ENCODE measurements around the gene SENP8.
A peak's percentile ranks its signal among the peaks of the same experiment; 100 is the strongest.

Gene SENP8

DNA sequence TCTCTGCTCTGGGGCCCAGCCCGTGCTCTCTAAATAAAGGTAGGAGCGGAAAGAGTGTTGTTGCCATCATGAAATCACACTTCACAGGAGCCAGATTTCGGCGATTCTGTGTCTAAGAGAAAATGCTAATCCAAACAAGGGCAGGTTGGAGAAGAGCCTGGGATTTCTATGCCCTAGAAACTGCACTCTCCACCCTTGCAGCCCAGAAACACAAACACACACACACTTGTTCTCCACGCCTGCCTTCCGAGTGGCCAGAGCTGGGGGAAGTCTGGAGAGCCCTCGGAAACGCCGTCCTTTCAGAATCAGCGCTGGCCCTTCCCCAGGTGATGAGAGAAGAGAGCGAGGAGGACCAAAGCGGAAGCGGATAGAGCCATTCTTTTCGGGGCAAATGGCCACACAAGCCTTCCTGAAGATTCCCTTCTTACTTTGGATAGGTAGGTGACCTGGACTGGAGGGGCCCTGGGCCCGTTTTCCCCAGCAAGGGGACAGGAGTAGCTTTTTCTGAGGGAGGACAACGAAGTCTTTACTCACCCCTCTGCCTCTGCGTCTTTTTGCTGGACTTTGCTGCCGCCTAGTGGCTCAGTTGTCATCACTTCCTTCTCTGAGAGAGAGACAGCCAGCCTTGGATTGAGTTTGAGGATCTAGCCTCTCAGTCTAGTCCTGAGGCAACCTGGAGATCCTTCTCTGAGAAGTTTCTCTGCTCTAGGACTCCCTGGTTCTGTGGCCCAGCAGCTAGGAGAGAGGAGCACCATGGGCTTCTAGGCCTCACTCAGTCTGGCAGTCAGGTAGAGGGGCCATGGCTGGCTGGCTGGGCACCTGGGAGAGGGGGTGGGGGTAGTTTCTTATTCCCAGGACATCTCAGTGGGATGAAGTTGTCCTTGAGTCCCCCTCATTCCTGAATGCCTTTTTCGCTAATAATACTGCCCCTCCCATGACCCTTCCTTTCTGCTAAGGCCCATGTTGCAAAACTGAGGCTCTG is 37.7 kb downstream of the SENP8 start:
- H3K9ac ChIP-seq: no peak overlapping the region
- H3K4me2 ChIP-seq: no peak overlapping the region
- H3K4me3 ChIP-seq (IDR thresholded peaks at IDR 0.05; ENCODE audit: insufficient read depth, low read depth, low read length): no peak overlapping the region
- no peaks in the 10 kb centered on the region for H3K79me2 ChIP-seq (ENCODE audit: insufficient read depth, low read depth)
- no peaks in the 10 kb centered on the region for H3K36me3 ChIP-seq (ENCODE audit: insufficient read depth)
- TF ChIP-seq, protein P1, sequence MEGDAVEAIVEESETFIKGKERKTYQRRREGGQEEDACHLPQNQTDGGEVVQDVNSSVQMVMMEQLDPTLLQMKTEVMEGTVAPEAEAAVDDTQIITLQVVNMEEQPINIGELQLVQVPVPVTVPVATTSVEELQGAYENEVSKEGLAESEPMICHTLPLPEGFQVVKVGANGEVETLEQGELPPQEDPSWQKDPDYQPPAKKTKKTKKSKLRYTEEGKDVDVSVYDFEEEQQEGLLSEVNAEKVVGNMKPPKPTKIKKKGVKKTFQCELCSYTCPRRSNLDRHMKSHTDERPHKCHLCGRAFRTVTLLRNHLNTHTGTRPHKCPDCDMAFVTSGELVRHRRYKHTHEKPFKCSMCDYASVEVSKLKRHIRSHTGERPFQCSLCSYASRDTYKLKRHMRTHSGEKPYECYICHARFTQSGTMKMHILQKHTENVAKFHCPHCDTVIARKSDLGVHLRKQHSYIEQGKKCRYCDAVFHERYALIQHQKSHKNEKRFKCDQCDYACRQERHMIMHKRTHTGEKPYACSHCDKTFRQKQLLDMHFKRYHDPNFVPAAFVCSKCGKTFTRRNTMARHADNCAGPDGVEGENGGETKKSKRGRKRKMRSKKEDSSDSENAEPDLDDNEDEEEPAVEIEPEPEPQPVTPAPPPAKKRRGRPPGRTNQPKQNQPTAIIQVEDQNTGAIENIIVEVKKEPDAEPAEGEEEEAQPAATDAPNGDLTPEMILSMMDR (conservative IDR thresholded peaks at IDR 0.05; ENCODE audit: low read depth, low read length): peak; percentile 91
- H3K4me1 ChIP-seq (ENCODE audit: low read depth, poor library complexity, severe bottlenecking): no peaks in the 10 kb centered on the region
- H2AFZ ChIP-seq (ENCODE audit: low read depth): peak overlapping the region; percentile 48
- H4K20me1 ChIP-seq (ENCODE audit: insufficient read depth): no peaks in the 10 kb centered on the region
- H3K27ac ChIP-seq: no peak overlapping the region
- H3K27me3 ChIP-seq (ENCODE audit: insufficient read depth, low read depth): no peaks in the 10 kb centered on the region

DNA sequence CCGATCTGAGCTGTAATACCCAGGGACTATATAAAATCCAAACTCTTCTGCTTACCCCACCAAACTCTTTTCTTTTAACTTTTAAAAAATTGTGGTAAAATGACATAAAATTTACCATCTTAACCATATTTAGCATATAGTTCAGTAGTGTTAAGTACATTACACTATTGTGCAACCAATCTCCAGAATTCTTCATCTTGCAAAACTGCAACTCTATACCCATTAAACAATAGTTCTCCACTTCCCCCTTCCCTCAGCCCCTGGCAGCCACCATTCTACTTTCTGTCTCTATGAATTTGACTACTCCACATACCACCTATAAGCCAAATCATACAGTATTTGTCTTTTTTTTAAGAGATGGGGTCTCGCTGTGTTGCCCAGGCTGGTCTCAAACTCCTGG is 38.7 kb downstream of the SENP8 start:
- H3K9ac ChIP-seq: no peak overlapping the region
- H3K27ac ChIP-seq: no peak overlapping the region
- TF ChIP-seq, protein P1 (conservative IDR thresholded peaks at IDR 0.05; ENCODE audit: low read depth, low read length): no peak
- no peak overlapping the region for H3K4me3 ChIP-seq (IDR thresholded peaks at IDR 0.05; ENCODE audit: insufficient read depth, low read depth, low read length)
- no peak overlapping the region for H2AFZ ChIP-seq (ENCODE audit: low read depth)
- H3K27me3 ChIP-seq (ENCODE audit: insufficient read depth, low read depth): no peaks in the 10 kb centered on the region
- no peaks in the 10 kb centered on the region for H3K4me1 ChIP-seq (ENCODE audit: low read depth, poor library complexity, severe bottlenecking)
- H4K20me1 ChIP-seq (ENCODE audit: insufficient read depth): no peaks in the 10 kb centered on the region
- no peaks in the 10 kb centered on the region for H3K79me2 ChIP-seq (ENCODE audit: insufficient read depth, low read depth)
- H3K4me2 ChIP-seq: no peak overlapping the region
- no peaks in the 10 kb centered on the region for H3K36me3 ChIP-seq (ENCODE audit: insufficient read depth)

DNA sequence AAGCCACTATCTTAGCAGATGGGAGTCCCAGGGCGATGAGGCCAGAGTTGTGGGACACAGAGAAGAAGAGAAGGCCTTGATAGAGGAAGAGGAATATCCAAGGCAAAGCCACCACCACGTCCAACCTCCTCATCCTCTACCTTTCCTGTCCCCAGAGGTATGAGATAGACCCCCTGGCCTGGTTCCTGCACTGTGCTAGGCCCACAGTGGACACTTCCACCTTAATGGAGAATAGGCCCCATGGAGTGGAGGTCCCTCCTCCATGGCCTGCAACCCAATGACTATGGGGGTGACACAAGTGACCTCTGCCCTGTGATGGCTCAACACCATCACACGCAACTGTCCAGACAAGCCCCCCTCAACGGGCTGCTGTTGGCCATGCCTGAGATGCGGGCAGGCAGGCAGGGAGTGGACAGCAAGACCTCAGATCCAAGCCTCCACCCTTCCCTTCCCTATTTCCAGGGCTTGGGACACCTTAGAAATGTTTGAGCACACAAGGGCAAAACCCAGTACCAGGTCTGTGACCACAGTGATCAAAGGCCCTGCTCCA is 42.6 kb downstream of the SENP8 start:
- H3K27ac ChIP-seq: no peak overlapping the region
- H3K79me2 ChIP-seq (ENCODE audit: insufficient read depth, low read depth): no peaks in the 10 kb centered on the region
- no peak overlapping the region for H3K4me3 ChIP-seq (IDR thresholded peaks at IDR 0.05; ENCODE audit: insufficient read depth, low read depth, low read length)
- H4K20me1 ChIP-seq (ENCODE audit: insufficient read depth): no peaks in the 10 kb centered on the region
- H3K4me1 ChIP-seq (ENCODE audit: low read depth, poor library complexity, severe bottlenecking): no peaks in the 10 kb centered on the region
- H2AFZ ChIP-seq (ENCODE audit: low read depth): no peak overlapping the region
- no peak overlapping the region for H3K4me2 ChIP-seq
- TF ChIP-seq, protein P1 (conservative IDR thresholded peaks at IDR 0.05; ENCODE audit: low read depth, low read length): no peak
- no peaks in the 10 kb centered on the region for H3K27me3 ChIP-seq (ENCODE audit: insufficient read depth, low read depth)
- H3K36me3 ChIP-seq (ENCODE audit: insufficient read depth): no peaks in the 10 kb centered on the region
- no peak overlapping the region for H3K9ac ChIP-seq

DNA sequence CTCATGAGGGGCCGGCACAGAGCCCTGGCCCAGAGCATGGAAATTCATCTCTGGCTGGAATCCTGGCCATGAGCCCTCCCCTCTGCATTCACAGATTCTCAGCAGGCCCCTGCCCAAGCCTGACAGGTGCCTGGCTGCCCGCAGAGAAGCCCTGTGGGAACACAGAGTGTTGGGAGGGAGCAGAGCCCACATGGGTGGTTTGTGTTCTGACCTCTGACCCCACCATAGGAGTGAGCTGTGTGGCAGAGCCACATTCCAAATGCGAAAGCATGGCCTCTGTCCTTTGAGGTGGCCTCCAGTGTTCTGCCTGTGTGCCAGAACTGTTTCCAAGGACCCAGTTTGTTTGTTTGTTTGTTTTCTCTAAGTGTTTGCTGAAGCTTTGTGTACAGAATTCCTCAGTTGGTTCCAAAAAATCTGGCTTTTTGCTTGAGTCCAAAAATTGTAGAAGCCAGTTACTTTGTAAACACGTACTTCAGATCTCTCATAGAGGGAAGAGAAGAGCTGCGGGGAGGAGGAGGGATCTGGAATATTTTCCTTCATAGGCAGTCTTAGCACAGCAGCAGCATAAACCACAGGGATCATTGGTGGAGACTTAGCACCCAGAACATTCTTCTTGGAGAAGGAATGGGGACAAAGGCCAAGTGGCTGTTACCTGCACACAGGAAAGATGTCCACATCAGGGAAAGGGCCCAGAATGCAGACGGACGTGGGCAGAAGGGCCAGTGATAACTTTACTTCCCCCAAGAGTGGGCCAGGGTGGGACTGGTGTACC is 43.3 kb downstream of the SENP8 start:
- TF ChIP-seq, protein P1 (conservative IDR thresholded peaks at IDR 0.05; ENCODE audit: low read depth, low read length): no peak
- Histone ChIP-seq H3K4me2 (no peak overlapping the region), H2AFZ (ENCODE audit: low read depth) (no peak overlapping the region), H3K36me3 (ENCODE audit: insufficient read depth) (no peaks in the 10 kb centered on the region), H3K4me3 (IDR thresholded peaks at IDR 0.05; ENCODE audit: insufficient read depth, low read depth, low read length) (no peak overlapping the region), H4K20me1 (ENCODE audit: insufficient read depth) (no peaks in the 10 kb centered on the region), H3K9ac (no peak overlapping the region), H3K4me1 (ENCODE audit: low read depth, poor library complexity, severe bottlenecking) (no peaks in the 10 kb centered on the region), H3K27ac (no peak overlapping the region), H3K79me2 (ENCODE audit: insufficient read depth, low read depth) (no peaks in the 10 kb centered on the region), H3K27me3 (ENCODE audit: insufficient read depth, low read depth) (no peaks in the 10 kb centered on the region)
